HepG2 (cell line): Measurements from ENCODE around the gene OSBPL2. TPM values are rescaled to one million over a fixed set of nuclear protein-coding genes. Genes with fewer than 3 reads are reported as not detected.
A peak's percentile ranks its signal among the peaks of the same experiment; 100 is the strongest.

Source experiments
- BORCS8-MEF2B ChIP-seq: sonication (generic); formaldehyde crosslinking; IDR thresholded peaks from 2 replicates; pipeline ENCODE4 v1.8.0; 2022; ENCODE audit warnings: mild to moderate bottlenecking, missing genetic modification reagents
- CENPX ChIP-seq: sonication (generic); formaldehyde crosslinking; IDR thresholded peaks from 2 replicates; pipeline ENCODE4 v1.9.0; 2021; ENCODE audit warnings: mild to moderate bottlenecking, missing genetic modification reagents, moderate library complexity
- ELF3 ChIP-seq: IDR thresholded peaks from 2 replicates; pipeline ENCODE4 v1.6.1; 2016; ENCODE audit warnings: missing genetic modification reagents, missing compliant biosample characterization
- ELF4 ChIP-seq: sonication (generic); formaldehyde crosslinking; IDR thresholded peaks from 2 replicates; pipeline ENCODE4 v1.5.0; 2020; ENCODE audit warnings: missing genetic modification reagents, mild to moderate bottlenecking, moderate library complexity, borderline replicate concordance
- FOXJ3 ChIP-seq: sonication (generic); formaldehyde crosslinking; IDR thresholded peaks from 2 replicates; pipeline ENCODE4 v1.4.0; 2020; ENCODE audit warnings: missing genetic modification reagents, mild to moderate bottlenecking, borderline replicate concordance
- HMG20A ChIP-seq: IDR thresholded peaks from 2 replicates; pipeline ENCODE4 v1.6.1; 2016; ENCODE audit warnings: borderline replicate concordance
- IRX3 ChIP-seq: sonication (generic); formaldehyde crosslinking; IDR thresholded peaks from 2 replicates; pipeline ENCODE4 v1.8.1; 2023; ENCODE audit warnings: mild to moderate bottlenecking, low read depth, missing genetic modification reagents, borderline replicate concordance
- ISX ChIP-seq: sonication (generic); formaldehyde crosslinking; conservative IDR thresholded peaks from 2 replicates; pipeline ENCODE4 v1.5.0; 2020; ENCODE audit warnings: missing genetic modification reagents
- KDM4B ChIP-seq: sonication (generic); formaldehyde crosslinking; IDR thresholded peaks from 2 replicates; pipeline ENCODE4 v1.4.0; 2020; ENCODE audit warnings: missing genetic modification reagents
- NBN ChIP-seq: fragments of 450-650 bp; conservative IDR thresholded peaks from 2 replicates; pipeline ENCODE4 v1.6.1; 2017
- PHF20 ChIP-seq: sonication (generic); formaldehyde crosslinking; IDR thresholded peaks from 2 replicates; pipeline ENCODE4 v1.5.0; 2020; ENCODE audit warnings: mild to moderate bottlenecking, missing genetic modification reagents
- POLR2AphosphoS5 ChIP-seq: IDR thresholded peaks from 2 replicates; pipeline ENCODE4 v1.6.1; 2012; ENCODE audit warnings: low read depth, low read length
- RBFOX2 ChIP-seq: fragments of 200-400 bp; formaldehyde crosslinking; IDR thresholded peaks from 2 replicates; pipeline ENCODE4 v1.6.1; 2017; ENCODE audit warnings: low read depth, mild to moderate bottlenecking, low read length
- SMYD3 ChIP-seq: sonication (generic); formaldehyde crosslinking; IDR thresholded peaks from 2 replicates; pipeline ENCODE4 v1.8.1; 2023; ENCODE audit warnings: mild to moderate bottlenecking, missing genetic modification reagents
- SRY ChIP-seq: sonication (generic); formaldehyde crosslinking; IDR thresholded peaks from 2 replicates; pipeline ENCODE4 v1.8.0; 2022; ENCODE audit warnings: mild to moderate bottlenecking, missing genetic modification reagents
- TOE1 ChIP-seq: sonication (generic); formaldehyde crosslinking; IDR thresholded peaks from 2 replicates; pipeline ENCODE4 v1.4.0; 2020; ENCODE audit warnings: mild to moderate bottlenecking, missing genetic modification reagents
- TOPORS ChIP-seq: sonication (generic); formaldehyde crosslinking; IDR thresholded peaks from 2 replicates; pipeline ENCODE4 v1.8.0; 2023; ENCODE audit warnings: mild to moderate bottlenecking, missing genetic modification reagents
- ZBTB7A ChIP-seq: sonication (generic); formaldehyde crosslinking; IDR thresholded peaks from 2 replicates; pipeline ENCODE4 v1.8.0; 2022; ENCODE audit warnings: mild to moderate bottlenecking, missing genetic modification reagents
- ZNF570 ChIP-seq: sonication (generic); formaldehyde crosslinking; IDR thresholded peaks from 2 replicates; pipeline ENCODE4 v1.4.0; 2020; ENCODE audit warnings: mild to moderate bottlenecking, missing genetic modification reagents, borderline replicate concordance
- ZNF589 ChIP-seq: sonication (generic); formaldehyde crosslinking; conservative IDR thresholded peaks from 2 replicates; pipeline ENCODE4 v1.8.0; 2022; ENCODE audit warnings: mild to moderate bottlenecking, moderate library complexity, missing genetic modification reagents
- polyA plus RNA-seq, 8 experiments: library from polyadenylated mRNA; depleted of rRNA in 3 of 8; stranded (reverse) in 7 of 8; unstranded in 1 of 8; fragments of >200 nt; fragmentation: Illumina TruSeq in 4 of 8; extraction: Trizol in 4 of 8; gene quantifications; 2 replicates each; pipeline versions ENCODE4 v1.2.1 to v1.2.3, GENCODE V29; 2011 to 2016; ENCODE audit warnings: low read depth in 4 of 8, missing spikeins in 1 of 8, mixed read lengths in 1 of 8; ENCODE audit not compliant: insufficient read depth in 1 of 8
- total RNA-seq, 5 experiments: library from RNA; depleted of rRNA; stranded (reverse); fragments of >200 nt; fragmentation: Illumina TruSeq; extraction: Trizol; gene quantifications; 2 replicates each; pipeline ENCODE4 v1.2.3, GENCODE V29; 2016; ENCODE audit warnings: low read depth in 1 of 5
- TF ChIP-seq, protein P1 (sequence below): sonication (generic); formaldehyde crosslinking; IDR thresholded peaks from 2 replicates; pipeline ENCODE4 v1.5.0; 2020; ENCODE audit warnings: mild to moderate bottlenecking, missing genetic modification reagents
- TF ChIP-seq, protein P2 (sequence below): sonication (generic); formaldehyde crosslinking; IDR thresholded peaks from 2 replicates; pipeline ENCODE4 v1.5.0; 2020; ENCODE audit warnings: missing genetic modification reagents
- TF ChIP-seq, protein P3 (sequence below): sonication (generic); formaldehyde crosslinking; IDR thresholded peaks from 2 replicates; pipeline ENCODE4 v1.4.0; 2020; ENCODE audit warnings: missing genetic modification reagents, borderline replicate concordance
- TF ChIP-seq, protein P4 (sequence below): sonication (generic); formaldehyde crosslinking; conservative IDR thresholded peaks from 2 replicates; pipeline ENCODE4 v1.8.1; 2023; ENCODE audit warnings: missing genetic modification reagents
- TF ChIP-seq, protein P5 (sequence below): sonication (generic); formaldehyde crosslinking; IDR thresholded peaks from 2 replicates; pipeline ENCODE4 v1.4.0; 2020; ENCODE audit warnings: mild to moderate bottlenecking, missing genetic modification reagents
- TF ChIP-seq, protein P6 (sequence below): sonication (generic); formaldehyde crosslinking; IDR thresholded peaks from 2 replicates; pipeline ENCODE4 v1.5.0; 2020; ENCODE audit warnings: missing genetic modification reagents

Gene OSBPL2
- total and polyA plus RNA-seq, 2 of the 13 experiments (the other 11 are each of a cell fraction or from before 2014, with no cell fraction given), result 18.5 to 37.4 TPM

DNA sequence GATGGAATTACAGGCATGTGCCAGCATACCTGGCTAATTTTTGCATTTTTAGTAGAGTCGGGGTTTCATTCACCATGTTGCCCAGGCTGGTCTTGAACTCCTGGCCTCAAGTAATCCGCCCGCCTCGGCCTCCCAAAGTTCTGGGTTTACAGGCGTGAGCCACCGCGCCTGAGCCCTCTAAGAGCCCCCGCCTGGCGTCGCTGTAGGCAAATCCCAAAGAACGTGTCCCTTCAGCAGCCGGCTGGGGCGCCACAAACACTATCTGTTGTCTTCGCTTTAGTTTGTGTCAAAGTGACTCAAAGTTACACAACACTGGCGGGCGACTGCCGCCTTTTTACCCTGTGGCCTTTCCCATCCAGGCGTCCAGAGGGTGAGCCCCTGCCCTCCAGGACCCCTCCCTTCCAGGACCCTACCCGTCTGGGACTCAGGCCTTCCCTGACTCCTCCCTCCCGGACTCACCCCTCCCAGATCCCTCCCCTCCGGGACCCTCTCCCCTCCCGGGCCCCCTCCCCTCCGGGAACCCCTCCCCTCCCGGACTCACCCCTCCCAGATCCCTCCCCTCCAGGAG lies 63.5 kb downstream of the OSBPL2 start (continued):
- TF ChIP-seq, protein P1, sequence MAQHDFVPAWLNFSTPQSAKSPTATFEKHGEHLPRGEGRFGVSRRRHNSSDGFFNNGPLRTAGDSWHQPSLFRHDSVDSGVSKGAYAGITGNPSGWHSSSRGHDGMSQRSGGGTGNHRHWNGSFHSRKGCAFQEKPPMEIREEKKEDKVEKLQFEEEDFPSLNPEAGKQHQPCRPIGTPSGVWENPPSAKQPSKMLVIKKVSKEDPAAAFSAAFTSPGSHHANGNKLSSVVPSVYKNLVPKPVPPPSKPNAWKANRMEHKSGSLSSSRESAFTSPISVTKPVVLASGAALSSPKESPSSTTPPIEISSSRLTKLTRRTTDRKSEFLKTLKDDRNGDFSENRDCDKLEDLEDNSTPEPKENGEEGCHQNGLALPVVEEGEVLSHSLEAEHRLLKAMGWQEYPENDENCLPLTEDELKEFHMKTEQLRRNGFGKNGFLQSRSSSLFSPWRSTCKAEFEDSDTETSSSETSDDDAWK (CRISPR knock-in tag), result no peak
- TF ChIP-seq, protein P2, sequence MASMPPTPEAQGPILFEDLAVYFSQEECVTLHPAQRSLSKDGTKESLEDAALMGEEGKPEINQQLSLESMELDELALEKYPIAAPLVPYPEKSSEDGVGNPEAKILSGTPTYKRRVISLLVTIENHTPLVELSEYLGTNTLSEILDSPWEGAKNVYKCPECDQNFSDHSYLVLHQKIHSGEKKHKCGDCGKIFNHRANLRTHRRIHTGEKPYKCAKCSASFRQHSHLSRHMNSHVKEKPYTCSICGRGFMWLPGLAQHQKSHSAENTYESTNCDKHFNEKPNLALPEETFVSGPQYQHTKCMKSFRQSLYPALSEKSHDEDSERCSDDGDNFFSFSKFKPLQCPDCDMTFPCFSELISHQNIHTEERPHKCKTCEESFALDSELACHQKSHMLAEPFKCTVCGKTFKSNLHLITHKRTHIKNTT, result 0 out of 2 replicates have a peak, but pooled peaks have one; percentile 93
- TF ChIP-seq ZNF589 (CRISPR knock-in tag), result no peak; the same call in 1 of the 2 replicates
- TF ChIP-seq, protein P3, sequence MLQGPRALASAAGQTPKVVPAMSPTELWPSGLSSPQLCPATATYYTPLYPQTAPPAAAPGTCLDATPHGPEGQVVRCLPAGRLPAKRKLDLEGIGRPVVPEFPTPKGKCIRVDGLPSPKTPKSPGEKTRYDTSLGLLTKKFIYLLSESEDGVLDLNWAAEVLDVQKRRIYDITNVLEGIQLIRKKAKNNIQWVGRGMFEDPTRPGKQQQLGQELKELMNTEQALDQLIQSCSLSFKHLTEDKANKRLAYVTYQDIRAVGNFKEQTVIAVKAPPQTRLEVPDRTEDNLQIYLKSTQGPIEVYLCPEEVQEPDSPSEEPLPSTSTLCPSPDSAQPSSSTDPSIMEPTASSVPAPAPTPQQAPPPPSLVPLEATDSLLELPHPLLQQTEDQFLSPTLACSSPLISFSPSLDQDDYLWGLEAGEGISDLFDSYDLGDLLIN (CRISPR knock-in tag), result peak; percentile 95; the same call in 1 of the 2 replicates
- TF ChIP-seq, protein P4, sequence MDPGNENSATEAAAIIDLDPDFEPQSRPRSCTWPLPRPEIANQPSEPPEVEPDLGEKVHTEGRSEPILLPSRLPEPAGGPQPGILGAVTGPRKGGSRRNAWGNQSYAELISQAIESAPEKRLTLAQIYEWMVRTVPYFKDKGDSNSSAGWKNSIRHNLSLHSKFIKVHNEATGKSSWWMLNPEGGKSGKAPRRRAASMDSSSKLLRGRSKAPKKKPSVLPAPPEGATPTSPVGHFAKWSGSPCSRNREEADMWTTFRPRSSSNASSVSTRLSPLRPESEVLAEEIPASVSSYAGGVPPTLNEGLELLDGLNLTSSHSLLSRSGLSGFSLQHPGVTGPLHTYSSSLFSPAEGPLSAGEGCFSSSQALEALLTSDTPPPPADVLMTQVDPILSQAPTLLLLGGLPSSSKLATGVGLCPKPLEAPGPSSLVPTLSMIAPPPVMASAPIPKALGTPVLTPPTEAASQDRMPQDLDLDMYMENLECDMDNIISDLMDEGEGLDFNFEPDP (CRISPR knock-in tag), result no peak
- no peak for TF ChIP-seq IRX3 (CRISPR knock-in tag)
- peak; percentile 54; the same call in 1 of the 2 replicates for TF ChIP-seq BORCS8-MEF2B (CRISPR knock-in tag)
- no peak for TF ChIP-seq SMYD3 (CRISPR knock-in tag)
- no peak for TF ChIP-seq ISX (CRISPR knock-in tag)
- peak; percentile 98 for TF ChIP-seq ZBTB7A (CRISPR knock-in tag)
- TF ChIP-seq PHF20 (CRISPR knock-in tag), result peak; percentile 22; the same call in 1 of the 2 replicates
- TF ChIP-seq, protein P5, sequence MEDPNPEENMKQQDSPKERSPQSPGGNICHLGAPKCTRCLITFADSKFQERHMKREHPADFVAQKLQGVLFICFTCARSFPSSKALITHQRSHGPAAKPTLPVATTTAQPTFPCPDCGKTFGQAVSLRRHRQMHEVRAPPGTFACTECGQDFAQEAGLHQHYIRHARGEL (CRISPR knock-in tag), result peak; percentile 83; the same call in 1 of the 2 replicates
- peak; percentile 94 for TF ChIP-seq TOE1
- peak; percentile 49; the same call in 1 of the 2 replicates for TF ChIP-seq HMG20A (CRISPR knock-in tag)
- TF ChIP-seq ELF4 (CRISPR knock-in tag), result no peak
- no peak for TF ChIP-seq ZNF570 (CRISPR knock-in tag)
- TF ChIP-seq KDM4B (CRISPR knock-in tag), result peak; percentile 88
- no peak for TF ChIP-seq SRY
- TF ChIP-seq POLR2AphosphoS5, result 0 out of 2 replicates have a peak, but pooled peaks have one; percentile 3
- TF ChIP-seq ELF3 (CRISPR knock-in tag), result peak; percentile 81
- no peak for TF ChIP-seq RBFOX2
- no peak for TF ChIP-seq NBN
- TF ChIP-seq TOPORS (CRISPR knock-in tag), result no peak
- TF ChIP-seq, protein P6, sequence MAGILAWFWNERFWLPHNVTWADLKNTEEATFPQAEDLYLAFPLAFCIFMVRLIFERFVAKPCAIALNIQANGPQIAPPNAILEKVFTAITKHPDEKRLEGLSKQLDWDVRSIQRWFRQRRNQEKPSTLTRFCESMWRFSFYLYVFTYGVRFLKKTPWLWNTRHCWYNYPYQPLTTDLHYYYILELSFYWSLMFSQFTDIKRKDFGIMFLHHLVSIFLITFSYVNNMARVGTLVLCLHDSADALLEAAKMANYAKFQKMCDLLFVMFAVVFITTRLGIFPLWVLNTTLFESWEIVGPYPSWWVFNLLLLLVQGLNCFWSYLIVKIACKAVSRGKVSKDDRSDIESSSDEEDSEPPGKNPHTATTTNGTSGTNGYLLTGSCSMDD (CRISPR knock-in tag), result no peak
- no peak for TF ChIP-seq CENPX
- TF ChIP-seq FOXJ3, result peak; percentile 81
